H9 (cell line): ENCODE measurements around the gene KIF1A. TPM values are rescaled to one million over a fixed set of nuclear protein-coding genes. Genes with fewer than 3 reads are reported as not detected.

Experiments
- DNase-seq: peaks from one replicate; pipeline ENCODE4 v3.0.0-alpha.2; 2017
- H2AFZ ChIP-seq: one replicate; pipeline ENCODE4 v1.6.1; 2013; ENCODE audit warnings: mild to moderate bottlenecking, low read length, control low read depth, moderate library complexity
- H2AK5ac ChIP-seq: 2 replicates; pipeline ENCODE4 v1.6.1; 2013; ENCODE audit warnings: low read length, control low read depth, mixed read lengths; ENCODE audit not compliant: insufficient read length
- H2BK120ac ChIP-seq: one replicate; pipeline ENCODE4 v1.6.1; 2013; ENCODE audit warnings: low read depth, mild to moderate bottlenecking, low read length, control low read depth, inconsistent platforms; ENCODE audit not compliant: poor library complexity, severe bottlenecking
- H2BK12ac ChIP-seq: 2 replicates; pipeline ENCODE4 v1.6.1; 2013; ENCODE audit warnings: low read length, control low read depth, mixed read lengths, low read depth; ENCODE audit not compliant: insufficient read length
- H2BK15ac ChIP-seq: 2 replicates; pipeline ENCODE4 v1.6.1; 2013; ENCODE audit warnings: low read depth, low read length, control low read depth
- H2BK20ac ChIP-seq: one replicate; pipeline ENCODE4 v1.6.1; 2013; ENCODE audit warnings: low read depth, mild to moderate bottlenecking, low read length, control low read depth, inconsistent platforms; ENCODE audit not compliant: poor library complexity, severe bottlenecking
- H2BK5ac ChIP-seq: 2 replicates; pipeline ENCODE4 v1.6.1; 2013; ENCODE audit warnings: low read length, control low read depth, mixed read lengths; ENCODE audit not compliant: insufficient read length
- H3K14ac ChIP-seq: 2 replicates; pipeline ENCODE4 v1.6.1; 2013; ENCODE audit warnings: low read length, control low read depth; ENCODE audit not compliant: insufficient read depth
- H3K18ac ChIP-seq: 2 replicates; pipeline ENCODE4 v1.6.1; 2013; ENCODE audit warnings: low read depth, mild to moderate bottlenecking, mixed read lengths, low read length, control low read depth; ENCODE audit not compliant: insufficient read length
- H3K23ac ChIP-seq: 2 replicates; pipeline ENCODE4 v1.6.1; 2013; ENCODE audit warnings: low read length, control low read depth, mixed read lengths, low read depth; ENCODE audit not compliant: insufficient read length
- H3K23me2 ChIP-seq: 2 replicates; pipeline ENCODE4 v1.6.1; 2013; ENCODE audit warnings: low read depth, mild to moderate bottlenecking, mixed read lengths, low read length, control low read depth; ENCODE audit not compliant: insufficient read length, poor library complexity, severe bottlenecking
- H3K27ac ChIP-seq: 2 replicates; pipeline ENCODE4 v1.5.1; 2013; ENCODE audit warnings: low read length, control low read depth, mixed read lengths, low read depth; ENCODE audit not compliant: insufficient read length
- H3K27me3 ChIP-seq: 2 replicates; pipeline ENCODE4 v1.6.1; 2013; ENCODE audit warnings: low read length, control low read depth, inconsistent platforms; ENCODE audit not compliant: insufficient read depth
- H3K4ac ChIP-seq: 2 replicates; pipeline ENCODE4 v1.6.1; 2013; ENCODE audit warnings: low read depth, mild to moderate bottlenecking, control low read depth, inconsistent platforms, low read length, moderate library complexity
- H3K4me1 ChIP-seq: 2 replicates; pipeline ENCODE4 v1.6.1; 2013; ENCODE audit warnings: low read length, control low read depth, inconsistent platforms; ENCODE audit not compliant: insufficient read depth
- H3K4me2 ChIP-seq: 2 replicates; pipeline ENCODE4 v1.6.1; 2013; ENCODE audit warnings: low read length, control low read depth, mixed read lengths; ENCODE audit not compliant: insufficient read length, insufficient read depth
- H3K56ac ChIP-seq: 2 replicates; pipeline ENCODE4 v1.6.1; 2013; ENCODE audit warnings: low read depth, mild to moderate bottlenecking, mixed read lengths, low read length, control low read depth; ENCODE audit not compliant: insufficient read length
- H3K79me1 ChIP-seq: 2 replicates; pipeline ENCODE4 v1.6.1; 2013; ENCODE audit warnings: low read depth, mild to moderate bottlenecking, moderate library complexity, low read length, control low read depth, inconsistent platforms; ENCODE audit not compliant: insufficient read depth, poor library complexity, severe bottlenecking
- H3K79me2 ChIP-seq: 2 replicates; pipeline ENCODE4 v1.6.1; 2013; ENCODE audit warnings: low read length, control low read depth, inconsistent platforms; ENCODE audit not compliant: insufficient read depth
- H3K9ac ChIP-seq: 2 replicates; pipeline ENCODE4 v1.6.1; 2013; ENCODE audit warnings: low read length, control low read depth, mixed read lengths; ENCODE audit not compliant: insufficient read length; ENCODE audit errors: extremely low read depth
- H3K9me3 ChIP-seq: one replicate; pipeline ENCODE4 v1.6.1; 2013; ENCODE audit warnings: low read depth, low read length, inconsistent platforms; ENCODE audit not compliant: control insufficient read depth
- H3T11ph ChIP-seq: one replicate; pipeline ENCODE4 v1.6.1; 2013; ENCODE audit warnings: mild to moderate bottlenecking, low read length, control low read depth, inconsistent platforms
- H4K20me1 ChIP-seq: one replicate; pipeline ENCODE4 v1.6.1; 2013; ENCODE audit not compliant: control insufficient read depth, insufficient read length, insufficient read depth
- H4K5ac ChIP-seq: 2 replicates; pipeline ENCODE4 v1.6.1; 2013; ENCODE audit warnings: low read depth, mild to moderate bottlenecking, mixed read lengths, low read length, control low read depth; ENCODE audit not compliant: insufficient read length
- H4K8ac ChIP-seq: replicated peaks from 2 replicates; pipeline ENCODE4 v1.6.1; 2013; ENCODE audit warnings: low read length, control low read depth, mixed read lengths, low read depth; ENCODE audit not compliant: insufficient read length
- H4K91ac ChIP-seq: 2 replicates; pipeline ENCODE4 v1.6.1; 2013; ENCODE audit warnings: low read depth, mild to moderate bottlenecking, moderate library complexity, mixed read lengths, low read length, control low read depth; ENCODE audit not compliant: insufficient read length
- H3K27ac Mint-ChIP-seq, 3 experiments: 2 replicates in 2 of 3; 3 replicates in 1 of 3; pipeline ENCODE4 v1.8.0; 2020 to 2021; ENCODE audit warnings: mixed read lengths in 3 of 3, mild to moderate bottlenecking in 1 of 3, moderate library complexity in 1 of 3
- H3K27me3 Mint-ChIP-seq: 2 replicates; pipeline ENCODE4 v1.8.0; 2021; ENCODE audit warnings: low read depth, mild to moderate bottlenecking, moderate library complexity, mixed read lengths
- H3K36me3 Mint-ChIP-seq, 3 experiments: 2 replicates in 2 of 3; 3 replicates in 1 of 3; pipeline ENCODE4 v1.8.0; 2020 to 2021; ENCODE audit warnings: low read depth in 3 of 3, mixed read lengths in 3 of 3; ENCODE audit not compliant: insufficient read depth in 1 of 3
- H3K4me1 Mint-ChIP-seq, 2 experiments: 2 replicates each; pipeline ENCODE4 v1.8.0; 2020; ENCODE audit warnings: mixed read lengths in 2 of 2
- H3K4me3 Mint-ChIP-seq, 2 experiments: 2 replicates in 1 of 2; 3 replicates in 1 of 2; pipeline ENCODE4 v1.8.0; 2020 to 2021; ENCODE audit warnings: mild to moderate bottlenecking in 2 of 2, mixed read lengths in 2 of 2, moderate library complexity in 1 of 2
- H3K9me3 Mint-ChIP-seq, 2 experiments: 2 replicates in 1 of 2; 3 replicates in 1 of 2; pipeline ENCODE4 v1.8.0; 2020; ENCODE audit warnings: mild to moderate bottlenecking in 2 of 2, mixed read lengths in 2 of 2, moderate library complexity in 1 of 2
- CTCF ChIP-seq: fragments of 200-600 bp; sonication (generic); conservative IDR thresholded peaks from 3 replicates; pipeline ENCODE4 v1.8.0; 2021; ENCODE audit warnings: antibody characterized with exemption, mild to moderate bottlenecking
- WGBS: extraction: QIAGEN DNeasy Blood & Tissue Kit; methylation state at CpG from one replicate; pipeline ENCODE4 v1.1.7; 2013; ENCODE audit warnings: missing lambda C conversion rate, low lambda C conversion rate, mixed read lengths; ENCODE audit not compliant: insufficient read length; ENCODE audit errors: extremely low coverage; 5-methylcytosine and 5-hydroxymethylcytosine counted together
- total RNA-seq: library from RNA; stranded (reverse); gene quantifications from 2 replicates; pipeline ENCODE4 v1.2.1, GENCODE V29; 2021

Gene KIF1A
- total RNA-seq, 1 experiment from 2014 or later: 204 TPM

DNA sequence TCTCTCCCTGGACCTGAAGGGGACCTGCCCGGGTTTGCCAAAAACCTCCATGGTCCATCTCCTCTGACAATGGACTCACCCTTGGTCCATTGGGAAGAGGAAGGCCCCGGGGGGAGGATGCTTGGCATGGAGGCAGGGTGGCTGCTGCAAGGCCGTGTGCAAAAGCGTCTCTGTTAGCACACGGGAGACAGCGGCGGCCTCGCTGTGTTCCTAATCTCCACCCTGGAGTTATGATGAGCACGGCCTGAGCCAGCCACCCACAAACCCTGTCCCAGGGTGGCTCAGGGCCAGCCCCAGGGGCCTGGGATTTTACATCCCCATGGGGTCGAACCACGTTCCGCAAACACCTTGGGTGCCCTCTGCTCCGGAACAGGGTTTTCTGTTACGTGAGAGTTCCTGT lies 92.6 kb downstream of the KIF1A start:
- Mint-ChIP-seq H3K9me3 (no peaks in the 10 kb centered on the region), H3K36me3 (peaks cover 26 to 60% (median 46%) of the 10 kb centered on the region in 3 experiments; a peak in 6 of 7 replicates), H3K4me3 (no peak overlapping the region), H3K27me3 (no peaks in the 10 kb centered on the region; the same call in none of the 2 replicates), H3K4me1 (no peaks in the 10 kb centered on the region), H3K27ac (0 out of 7 replicates have a peak overlapping the region, but pooled peaks of 1 of the 3 experiments have one; percentile 58)
- H4K20me1 ChIP-seq: no peaks in the 10 kb centered on the region
- H3K18ac ChIP-seq: no peak overlapping the region
- no peak overlapping the region for H4K5ac ChIP-seq
- H4K8ac ChIP-seq: no peak overlapping the region
- no peaks in the 10 kb centered on the region for H3K79me2 ChIP-seq
- no peak overlapping the region for H2BK15ac ChIP-seq
- H3T11ph ChIP-seq: no peak overlapping the region
- H3K9me3 ChIP-seq: no peaks in the 10 kb centered on the region
- no peak overlapping the region for H2BK5ac ChIP-seq
- H3K14ac ChIP-seq: no peak overlapping the region
- H3K27me3 ChIP-seq: no peaks in the 10 kb centered on the region
- H4K91ac ChIP-seq: no peak overlapping the region
- no peak overlapping the region for H2BK120ac ChIP-seq
- H3K79me1 ChIP-seq: no peaks in the 10 kb centered on the region
- no peak for DNase-seq
- H2BK12ac ChIP-seq: no peak overlapping the region
- no peak overlapping the region for H3K4ac ChIP-seq
- H3K9ac ChIP-seq: no peak overlapping the region
- H3K4me1 ChIP-seq: no peaks in the 10 kb centered on the region
- H2BK20ac ChIP-seq: no peak overlapping the region
- no CpG with 5 or more reads among the region's 14 CpGs for WGBS
- H3K23me2 ChIP-seq: no peaks in the 10 kb centered on the region
- no peak overlapping the region for H3K56ac ChIP-seq
- H3K27ac ChIP-seq: no peak overlapping the region
- no peak overlapping the region for H2AK5ac ChIP-seq
- no peak overlapping the region for H3K4me2 ChIP-seq
- no peak overlapping the region for H3K23ac ChIP-seq
- no peak for TF ChIP-seq CTCF
- no peak overlapping the region for H2AFZ ChIP-seq
